Testis (tissue), 2 donors: ENCODE measurements around the gene BEST2.

Experiments
- CTCF ChIP-seq, 3 experiments: fragments of 450-650 bp in 2 of 3; fragments of 200-600 bp in 1 of 3; sonication (generic) in 1 of 3; IDR thresholded peaks; one replicate each; pipeline ENCODE4 v1.5.1; 2016 to 2019; ENCODE audit warnings: antibody characterized with exemption in 3 of 3, mild to moderate bottlenecking in 2 of 3, moderate library complexity in 1 of 3
- POLR2A ChIP-seq: fragments of 450-650 bp; IDR thresholded peaks from one replicate; pipeline ENCODE4 v1.6.1; 2017; ENCODE audit warnings: antibody characterized with exemption, mild to moderate bottlenecking, moderate library complexity

- TF ChIP-seq CTCF (IDR thresholded peaks at IDR 0.05), result peak in 2 of 3 experiments; percentile 23 to 33
- TF ChIP-seq POLR2A, result no peak
These were observed 14.4 kb upstream of the BEST2 start, which contains the start of gene GET3 for GRCh38 chr19:12736995-12737834.
